H1 (cell line): ENCODE data around the gene MEF2C. TPM values are rescaled to one million over a fixed set of nuclear protein-coding genes. Genes with fewer than 3 reads are reported as not detected.

ENCODE experiments used
- CTCF ChIA-PET: fragments of 300-600 bp; sonication (Branson Sonifier 250); formaldehyde crosslinking; loops from one replicate; lab custom pipeline; 2021; ENCODE audit not compliant: partially characterized antibody; lab: Charles Lee
- POLR2A ChIA-PET: fragments of 300-600 bp; sonication (Branson Sonifier 250); formaldehyde crosslinking; loops from one replicate; lab custom pipeline; 2021; ENCODE audit warnings: inconsistent platforms; ENCODE audit not compliant: partially characterized antibody; lab: Charles Lee
- DNase-seq, 2 experiments: peaks; one replicate each; pipeline versions ENCODE4 v3.0.0 to v3.0.0-alpha.2; 2010 to 2022; ENCODE audit warnings: low spot score in 2 of 2, low read depth in 1 of 2, mixed read lengths in 1 of 2
- FAIRE-seq: peaks from 2 replicates; lab custom pipeline; 2011; peaks lifted over from hg19 to GRCh38; lab: Jason Lieb, UNC
- H2AFZ ChIP-seq: 2 replicates; pipeline ENCODE4 v1.8.1; 2012; ENCODE audit warnings: low read length, inconsistent platforms
- H2AK5ac ChIP-seq: 2 replicates; pipeline ENCODE4 v1.6.1; 2013; ENCODE audit warnings: low read depth, low read length
- H2BK120ac ChIP-seq: replicated peaks from 2 replicates; pipeline ENCODE3; 2013; ENCODE audit warnings: low read depth, low read length, inconsistent platforms
- H2BK12ac ChIP-seq: 2 replicates; pipeline ENCODE4 v1.6.1; 2013; ENCODE audit warnings: low read depth, low read length
- H2BK15ac ChIP-seq: 2 replicates; pipeline ENCODE4 v1.6.1; 2013; ENCODE audit warnings: low read length
- H2BK20ac ChIP-seq: 2 replicates; pipeline ENCODE4 v1.6.1; 2013; ENCODE audit warnings: low read length
- H2BK5ac ChIP-seq: 2 replicates; pipeline ENCODE4 v1.6.1; 2013; ENCODE audit warnings: low read depth, low read length
- H3K14ac ChIP-seq: 2 replicates; pipeline ENCODE4 v1.6.1; 2013; ENCODE audit warnings: inconsistent platforms; ENCODE audit not compliant: insufficient read length
- H3K18ac ChIP-seq: 2 replicates; pipeline ENCODE4 v1.6.1; 2013; ENCODE audit warnings: low read length; ENCODE audit errors: extremely low read depth
- H3K23ac ChIP-seq: 2 replicates; pipeline ENCODE4 v1.6.1; 2013; ENCODE audit warnings: inconsistent platforms; ENCODE audit not compliant: insufficient read length
- H3K23me2 ChIP-seq: 2 replicates; pipeline ENCODE4 v1.6.1; 2013; ENCODE audit warnings: low read depth, low read length
- H3K27ac ChIP-seq: 2 replicates; pipeline ENCODE4 v1.6.1; 2011; ENCODE audit warnings: low read depth, low read length, inconsistent platforms
- H3K27me3 ChIP-seq, 4 experiments: replicated peaks in 1 of 4; 1 replicate in 1 of 4; 2 replicates in 3 of 4; pipeline versions ENCODE4 v1.6.1 to v1.8.1; 2011 to 2013; ENCODE audit warnings: low read length in 3 of 4, mild to moderate bottlenecking in 3 of 4, inconsistent platforms in 2 of 4, mixed read lengths in 2 of 4, moderate library complexity in 1 of 4; ENCODE audit not compliant: control insufficient read depth in 3 of 4, insufficient read depth in 3 of 4; ENCODE audit errors: extremely low read depth in 1 of 4
- H3K36me3 ChIP-seq, 4 experiments: 2 replicates each; pipeline versions ENCODE4 v1.6.1 to v1.8.1; 2011 to 2013; ENCODE audit warnings: mild to moderate bottlenecking in 4 of 4, low read length in 3 of 4, moderate library complexity in 2 of 4, control low read depth in 1 of 4, inconsistent platforms in 1 of 4; ENCODE audit not compliant: insufficient read depth in 4 of 4, control insufficient read depth in 2 of 4
- H3K4ac ChIP-seq: replicated peaks from 2 replicates; pipeline ENCODE3; 2013; ENCODE audit warnings: low read length, low read depth, mixed read lengths, inconsistent platforms; ENCODE audit not compliant: insufficient read length
- H3K4me1 ChIP-seq, 4 experiments: replicated peaks in 1 of 4; 1 replicate in 1 of 4; 2 replicates in 3 of 4; pipeline versions ENCODE4 v1.6.1 to v1.8.1; 2011 to 2013; ENCODE audit warnings: low read length in 3 of 4, inconsistent platforms in 2 of 4, mixed read lengths in 1 of 4; ENCODE audit not compliant: insufficient read depth in 4 of 4, control insufficient read depth in 3 of 4
- H3K4me2 ChIP-seq, 2 experiments: 2 replicates each; pipeline versions ENCODE4 v1.6.1 to v1.8.1; 2011 to 2013; ENCODE audit warnings: low read depth in 2 of 2, low read length in 2 of 2, control low read depth in 1 of 2, inconsistent platforms in 1 of 2, mild to moderate bottlenecking in 1 of 2; ENCODE audit not compliant: insufficient read depth in 1 of 2
- H3K4me3 ChIP-seq, 4 experiments: fragments of 200-600, 300-600 bp in 1 of 4; sonication (generic), shearing (Covaris generic), sonication (Bioruptor Twin) in 1 of 4; 2 replicates each; pipeline versions ENCODE4 v1.5.1 to v1.8.1; 2011 to 2016; ENCODE audit warnings: low read length in 4 of 4, low read depth in 3 of 4, control low read depth in 2 of 4, inconsistent platforms in 2 of 4, mild to moderate bottlenecking in 2 of 4, mixed read lengths in 1 of 4, moderate library complexity in 1 of 4; ENCODE audit not compliant: insufficient read depth in 2 of 4; ENCODE audit errors: extremely low read depth in 1 of 4
- H3K56ac ChIP-seq: replicated peaks from 2 replicates; pipeline ENCODE3; 2013; ENCODE audit warnings: low read depth, mild to moderate bottlenecking, mixed read lengths, low read length, inconsistent platforms; ENCODE audit not compliant: insufficient read length
- H3K79me1 ChIP-seq: 2 replicates; pipeline ENCODE4 v1.6.1; 2013; ENCODE audit warnings: low read depth, low read length, control low read depth
- H3K79me2 ChIP-seq, 2 experiments: 2 replicates each; pipeline versions ENCODE4 v1.6.1 to v1.8.1; 2012 to 2013; ENCODE audit warnings: low read length in 2 of 2, mild to moderate bottlenecking in 2 of 2, inconsistent platforms in 1 of 2; ENCODE audit not compliant: insufficient read depth in 2 of 2, control insufficient read depth in 1 of 2
- H3K9ac ChIP-seq, 4 experiments: replicated peaks in 1 of 4; 1 replicate in 1 of 4; 2 replicates in 3 of 4; pipeline versions ENCODE4 v1.6.1 to v1.8.1; 2011 to 2013; ENCODE audit warnings: low read depth in 3 of 4, low read length in 3 of 4, control low read depth in 2 of 4, mild to moderate bottlenecking in 2 of 4, moderate library complexity in 2 of 4, inconsistent platforms in 1 of 4; ENCODE audit errors: extremely low read depth in 1 of 4
- H3K9me3 ChIP-seq, 2 experiments: 2 replicates each; pipeline versions ENCODE4 v1.6.1 to v1.8.1; 2012 to 2013; ENCODE audit warnings: mild to moderate bottlenecking in 2 of 2, moderate library complexity in 2 of 2, control low read depth in 1 of 2, inconsistent platforms in 1 of 2, low read depth in 1 of 2, low read length in 1 of 2, mixed read lengths in 1 of 2; ENCODE audit not compliant: insufficient read depth in 2 of 2
- H4K20me1 ChIP-seq, 2 experiments: replicated peaks in 1 of 2; 2 replicates each; pipeline versions ENCODE3 to v1.8.1; 2011 to 2013; ENCODE audit warnings: inconsistent platforms in 2 of 2, low read length in 2 of 2, mild to moderate bottlenecking in 1 of 2; ENCODE audit not compliant: insufficient read depth in 2 of 2, control insufficient read depth in 1 of 2
- H4K5ac ChIP-seq: 2 replicates; pipeline ENCODE4 v1.6.1; 2013; ENCODE audit warnings: low read length, low read depth, mixed read lengths, inconsistent platforms; ENCODE audit not compliant: insufficient read length
- H4K8ac ChIP-seq: 2 replicates; pipeline ENCODE4 v1.8.0; 2013; ENCODE audit warnings: mild to moderate bottlenecking, moderate library complexity, low read length, inconsistent platforms; ENCODE audit not compliant: insufficient read depth; ENCODE audit errors: extremely low read depth
- H4K91ac ChIP-seq: replicated peaks from 2 replicates; pipeline ENCODE3; 2013; ENCODE audit warnings: low read length, mixed read lengths, inconsistent platforms; ENCODE audit not compliant: insufficient read length
- CBX8 ChIP-seq: fragments of 300-800, 300-1000 bp; sonication (generic); IDR thresholded peaks from 2 replicates; pipeline ENCODE4 v1.7.1; 2016; ENCODE audit warnings: low read depth, low read length, borderline replicate concordance
- CTBP2 ChIP-seq: IDR thresholded peaks from 2 replicates; pipeline ENCODE4 v1.7.0; 2011; ENCODE audit warnings: borderline replicate concordance, mild to moderate bottlenecking, moderate library complexity, mixed read lengths, low read length; ENCODE audit not compliant: insufficient read depth, insufficient read length
- EGR1 ChIP-seq: IDR thresholded peaks from 2 replicates; pipeline ENCODE4 v1.6.1; 2011; ENCODE audit warnings: low read depth, low read length, borderline replicate concordance
- FOSL1 ChIP-seq: IDR thresholded peaks from 2 replicates; pipeline ENCODE4 v1.6.1; 2011; ENCODE audit warnings: mild to moderate bottlenecking, low read depth, low read length, moderate library complexity; ENCODE audit not compliant: insufficient read depth
- NANOG ChIP-seq: IDR thresholded peaks from 2 replicates; pipeline ENCODE4 v1.6.1; 2011; ENCODE audit warnings: low read length, low read depth, mild to moderate bottlenecking, inconsistent platforms; ENCODE audit not compliant: insufficient read depth, poor library complexity, severe bottlenecking
- POLR2AphosphoS5 ChIP-seq: IDR thresholded peaks from 2 replicates; pipeline ENCODE4 v1.6.1; 2011; ENCODE audit warnings: low read depth, low read length
- RNF2 ChIP-seq: fragments of 200-900, 300-1000 bp; sonication (generic); IDR thresholded peaks from 2 replicates; pipeline ENCODE4 v1.7.1; 2016; ENCODE audit warnings: borderline replicate concordance, low read depth, mild to moderate bottlenecking, antibody characterized with exemption, low read length; ENCODE audit not compliant: poor library complexity, severe bottlenecking; ENCODE audit errors: missing control alignments
- SP1 ChIP-seq: IDR thresholded peaks from 2 replicates; pipeline ENCODE4 v1.6.1; 2011; ENCODE audit warnings: low read depth, low read length
- SP2 ChIP-seq: IDR thresholded peaks from 2 replicates; pipeline ENCODE4 v1.6.1; 2012; ENCODE audit warnings: mild to moderate bottlenecking, low read length, inconsistent platforms
- SRF ChIP-seq: IDR thresholded peaks from 2 replicates; pipeline ENCODE4 v1.6.1; 2011; ENCODE audit warnings: mild to moderate bottlenecking, low read depth, low read length, moderate library complexity
- WGBS, 2 experiments: shearing (Covaris generic) in 1 of 2; methylation state at CpG; one replicate each; pipeline versions ENCODE4 v1.1.6 to v1.1.7; 2013 to 2015; ENCODE audit warnings: low lambda C conversion rate in 2 of 2, mixed read lengths in 2 of 2, inconsistent platforms in 1 of 2, low coverage in 1 of 2, missing lambda C conversion rate in 1 of 2; ENCODE audit not compliant: insufficient replicate concordance in 2 of 2, insufficient coverage in 1 of 2, insufficient read length in 1 of 2; ENCODE audit errors: extremely low coverage in 1 of 2, missing lambda C conversion rate in 1 of 2; 5-methylcytosine and 5-hydroxymethylcytosine counted together
- polyA plus RNA-seq, 7 experiments: library from polyadenylated mRNA; depleted of rRNA in 3 of 7; stranded (reverse) in 5 of 7; unstranded in 2 of 7; fragments of >200 nt in 5 of 7; fragments of 200-250 nt in 2 of 7; gene quantifications; 1 replicate in 5 of 7; 2 replicates in 1 of 7; 4 replicates in 1 of 7; pipeline versions ENCODE4 v1.2.1 to v1.2.3, GENCODE V29; 2011 to 2013; ENCODE audit warnings: missing spikeins in 2 of 7, mixed read lengths in 2 of 7
- total RNA-seq: library from RNA; stranded (reverse); fragmentation: NEBNext Ultra II Directional; extraction: Animal tissue kit (Norgen Biotek cat#: 25700); gene quantifications from 2 replicates; pipeline ENCODE4 v1.2.1, GENCODE V29; 2021

MEF2C gene
- total and polyA plus RNA-seq, 2 of the 8 experiments (the other 6 are each of a cell fraction or from before 2014, with no cell fraction given): 0.59 to 0.99 TPM

DNA sequence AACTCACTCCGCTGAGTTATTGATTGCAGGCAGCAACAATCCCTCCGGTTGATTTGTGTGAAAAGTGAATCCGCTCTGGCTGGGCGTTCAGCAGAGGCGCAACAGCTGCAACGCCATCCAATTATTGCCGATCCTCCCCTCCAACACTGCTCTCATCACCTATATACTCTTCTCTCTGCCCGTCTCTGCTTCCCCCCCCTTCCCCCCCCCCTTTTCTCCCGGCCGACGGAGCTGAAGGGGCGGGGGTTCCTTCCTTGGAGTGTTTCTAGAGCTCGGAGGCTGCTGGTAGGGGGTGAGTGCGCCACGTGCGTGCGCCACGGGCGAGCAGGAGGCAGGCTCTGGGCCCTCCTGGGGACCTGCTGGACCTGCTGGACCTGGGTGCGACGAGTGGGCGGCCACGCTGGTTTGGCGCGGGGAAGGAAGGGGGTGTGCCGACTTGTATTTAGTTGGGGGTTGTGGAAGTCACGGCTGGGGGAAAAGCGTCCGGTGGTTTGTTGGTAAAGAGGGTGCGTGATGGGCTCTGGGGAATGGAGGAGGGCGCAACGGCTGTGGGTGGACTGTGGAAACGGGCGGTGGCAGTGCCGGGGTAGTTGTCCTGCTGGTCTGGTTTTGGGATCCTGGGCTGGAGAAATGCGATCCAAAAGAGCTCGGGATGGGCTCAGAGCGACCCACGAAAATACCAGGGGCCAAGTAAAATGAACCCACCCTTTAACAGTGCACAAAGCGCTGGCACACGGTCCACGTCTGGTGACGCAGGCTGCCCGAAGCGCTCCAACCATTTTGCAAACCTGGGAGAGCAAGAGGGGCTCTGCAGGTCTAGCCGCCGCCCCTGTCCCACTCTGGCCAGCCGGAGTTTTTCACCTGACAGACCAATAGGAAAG, 6.4 kb upstream of the MEF2C start:
- Histone ChIP-seq H4K20me1 (no peaks in the 10 kb centered on the region), H4K91ac (peak overlapping the region; percentile 98), H3K56ac (peak overlapping the region; percentile 33), H3K4ac (no peak overlapping the region), H3K23me2 (peaks cover 7% of the 10 kb centered on the region; the same call in 1 of the 2 replicates), H3K27me3 (peaks cover 0 to 31% (median 9%) of the 10 kb centered on the region in 4 experiments; a peak in 6 of 7 replicates), H3K9me3 (no peaks in the 10 kb centered on the region), H4K8ac (peak overlapping the region; percentile 89), H3K9ac (peak overlapping the region; percentile 25 to 39 (median 34); a peak in 3 of 7 replicates), H3K18ac (peak overlapping the region; percentile 64), H3K79me1 (no peaks in the 10 kb centered on the region), H2BK20ac (no peak overlapping the region; the same call in 1 of the 2 replicates), H3K4me2 (peak overlapping the region; percentile 82 to 92), H2BK5ac (peak overlapping the region; percentile 30; the same call in 1 of the 2 replicates), H2BK12ac (peak overlapping the region; percentile 82), H4K5ac (no peak overlapping the region), H2BK15ac (peak overlapping the region; percentile 54; the same call in 1 of the 2 replicates), H3K14ac (no peak overlapping the region), H2BK120ac (no peak overlapping the region), H2AK5ac (no peak overlapping the region; the same call in 1 of the 2 replicates), H3K4me3 (peak overlapping the region; percentile 58 to 76 (median 70)), H3K23ac (no peak overlapping the region), H3K36me3 (no peaks in the 10 kb centered on the region), H2AFZ (peak overlapping the region; percentile 92), H3K4me1 (peaks cover 0 to 2% (median 0%) of the 10 kb centered on the region in 4 experiments; a peak in 1 of 7 replicates), H3K27ac (no peak overlapping the region), H3K79me2 (no peaks in the 10 kb centered on the region)
- FAIRE-seq: no peak
- ChIA-PET CTCF (interaction anchor here (1.0 to 2.6 kb wide), 3 partner anchors 46 to 161 kb away, joined by 3 to 9 read pairs (median 5); no protein-coding TSS in a partner anchor), POLR2A (interaction anchor here (0.6 to 1.0 kb wide), 4 partner anchors 63 to 416 kb away, joined by 3 to 4 read pairs (median 3); no protein-coding TSS in a partner anchor)
- DNase-seq: peak in 1 of 2 experiments; percentile 67
- 6% methylated on average over 39 of the region's 48 CpGs; no CpG with 5 or more reads in 1 of the 2 experiments for WGBS, 2 experiments
- TF ChIP-seq SRF (no peak), EGR1 (no peak), RNF2 (no peak), SP2 (no peak), SP1 (no peak), CBX8 (no peak), NANOG (no peak), CTBP2 (no peak), POLR2AphosphoS5 (no peak), FOSL1 (no peak)
